GM18907 (cell line): ENCODE data around the gene SIX3.

ENCODE experiments used
- ATAC-seq: cut with Tn5 transposase; IDR thresholded peaks from one replicate; pipeline ENCODE4 v1.9.1; 2021; ENCODE audit warnings: mild to moderate bottlenecking, moderate library complexity; ENCODE audit not compliant: unreplicated experiment

The SIX3 gene

GRCh38 chr2:44930274-44931197 is 11.0 kb upstream of the SIX3 start:
- ATAC-seq, result no peak

- ATAC-seq, result no peak
Measured at GRCh38 chr2:44931198-44931780, 10.2 kb upstream of the SIX3 start.

GRCh38 chr2:44932079-44932478 is 9.4 kb upstream of the SIX3 start:
- no peak for ATAC-seq

- no peak for ATAC-seq
Measured at GRCh38 chr2:44932564-44933392, 8.7 kb upstream of the SIX3 start.

- ATAC-seq, result no peak
Measured at GRCh38 chr2:44933434-44933951, 8.0 kb upstream of the SIX3 start.

GRCh38 chr2:44934038-44934982 is 7.2 kb upstream of the SIX3 start:
- no peak for ATAC-seq

GRCh38 chr2:44934983-44935728 is 6.3 kb upstream of the SIX3 start:
- no peak for ATAC-seq

GRCh38 chr2:44935729-44936098 is 5.8 kb upstream of the SIX3 start:
- ATAC-seq, result no peak

- ATAC-seq, result no peak
Measured at GRCh38 chr2:44936275-44936674, 5.2 kb upstream of the SIX3 start.

- no peak for ATAC-seq
Measured at GRCh38 chr2:44936715-44937687, 4.5 kb upstream of the SIX3 start.

GRCh38 chr2:44937688-44938240 is 3.7 kb upstream of the SIX3 start:
- ATAC-seq, result no peak

- no peak for ATAC-seq
Measured at GRCh38 chr2:44938287-44939105, 3.0 kb upstream of the SIX3 start.

GRCh38 chr2:44939106-44940048 is 2.1 kb upstream of the SIX3 start:
- no peak for ATAC-seq

- ATAC-seq, result no peak
Measured at GRCh38 chr2:44940049-44940494, 1.4 kb upstream of the SIX3 start.

GRCh38 chr2:44940732-44941464 is 604 bp upstream of the SIX3 start:
- no peak for ATAC-seq
